Liver (tissue), 9 donors: Measurements from ENCODE around the gene SNX32. TPM values are rescaled to one million over a fixed set of nuclear protein-coding genes. Genes with fewer than 3 reads are reported as not detected.
A peak's percentile ranks its signal among the peaks of the same experiment; 100 is the strongest.

Source experiments
- DNase-seq: peaks from one replicate; pipeline ENCODE4 v3.0.0-alpha.2; 2017; ENCODE audit warnings: low spot score
- H3K27ac ChIP-seq, 2 donors: one replicate each; pipeline ENCODE4 v1.7.0; 2013; ENCODE audit warnings: inconsistent platforms in 2 of 2, low read length in 2 of 2, control low read depth in 1 of 2, low read depth in 1 of 2, mild to moderate bottlenecking in 1 of 2
- H3K27me3 ChIP-seq, 4 donors: one replicate each; pipeline versions ENCODE4 v1.6.1 to v1.7.0; 2013; ENCODE audit warnings: low read length in 3 of 4, inconsistent platforms in 1 of 4, mild to moderate bottlenecking in 1 of 4, moderate library complexity in 1 of 4; ENCODE audit not compliant: control insufficient read depth in 4 of 4, insufficient read depth in 4 of 4
- H3K36me3 ChIP-seq, 4 donors: one replicate each; pipeline versions ENCODE4 v1.6.1 to v1.7.0; 2013; ENCODE audit warnings: low read length in 3 of 4, mild to moderate bottlenecking in 3 of 4, low read depth in 1 of 4, moderate library complexity in 1 of 4; ENCODE audit not compliant: control insufficient read depth in 4 of 4, insufficient read depth in 3 of 4
- H3K4me1 ChIP-seq, 4 donors: one replicate each; pipeline versions ENCODE4 v1.6.1 to v1.7.0; 2013; ENCODE audit warnings: low read length in 3 of 4, mild to moderate bottlenecking in 3 of 4, moderate library complexity in 1 of 4; ENCODE audit not compliant: control insufficient read depth in 4 of 4, insufficient read depth in 4 of 4
- H3K4me3 ChIP-seq, 3 donors: one replicate each; pipeline versions ENCODE4 v1.6.1 to v1.7.0; 2013; ENCODE audit warnings: low read length in 3 of 3, control low read depth in 1 of 3, low read depth in 1 of 3, mild to moderate bottlenecking in 1 of 3
- H3K9ac ChIP-seq, 2 donors: one replicate each; pipeline ENCODE4 v1.7.0; 2013; ENCODE audit warnings: low read length in 2 of 2, mild to moderate bottlenecking in 2 of 2, moderate library complexity in 2 of 2, control low read depth in 1 of 2, low read depth in 1 of 2
- H3K9me3 ChIP-seq, 4 donors: one replicate each; pipeline versions ENCODE4 v1.6.1 to v1.7.0; 2013; ENCODE audit warnings: low read length in 3 of 4; ENCODE audit not compliant: control insufficient read depth in 4 of 4
- ATF3 ChIP-seq: IDR thresholded peaks from 2 replicates; pipeline ENCODE4 v1.6.1; 2016; ENCODE audit warnings: antibody characterized with exemption
- CTCF ChIP-seq: fragments of 150-350 bp; IDR thresholded peaks from 2 replicates; pipeline ENCODE4 v1.5.1; 2017; ENCODE audit warnings: improper control_type of control experiment, low read depth, low read length; ENCODE audit not compliant: missing input control
- EGR1 ChIP-seq, 2 donors: IDR thresholded peaks; 2 replicates each; pipeline ENCODE4 v1.6.1; 2016 to 2018; ENCODE audit warnings: antibody characterized with exemption in 2 of 2, low read depth in 2 of 2
- FOXA1 ChIP-seq: IDR thresholded peaks from 2 replicates; pipeline ENCODE4 v1.6.1; 2016; ENCODE audit warnings: antibody characterized with exemption
- FOXA2 ChIP-seq: IDR thresholded peaks from 2 replicates; pipeline ENCODE4 v1.6.1; 2016; ENCODE audit warnings: antibody characterized with exemption
- GABPA ChIP-seq, 2 donors: IDR thresholded peaks in 1 of 2; conservative IDR thresholded peaks in 1 of 2; 2 replicates each; pipeline ENCODE4 v1.6.1; 2016; ENCODE audit warnings: antibody characterized with exemption in 2 of 2, mild to moderate bottlenecking in 1 of 2, moderate library complexity in 1 of 2
- HNF4A ChIP-seq, 2 donors: conservative IDR thresholded peaks; 2 replicates each; pipeline ENCODE4 v1.6.1; 2016; ENCODE audit warnings: antibody characterized with exemption in 2 of 2, mild to moderate bottlenecking in 2 of 2
- HNF4G ChIP-seq: IDR thresholded peaks from 2 replicates; pipeline ENCODE4 v1.6.1; 2016; ENCODE audit warnings: antibody characterized with exemption
- JUND ChIP-seq, 2 donors: IDR thresholded peaks; 2 replicates each; pipeline ENCODE4 v1.6.1; 2016; ENCODE audit warnings: antibody characterized with exemption in 2 of 2
- MAX ChIP-seq: IDR thresholded peaks from 2 replicates; pipeline ENCODE4 v1.6.1; 2016; ENCODE audit warnings: antibody characterized with exemption
- NR2F2 ChIP-seq: IDR thresholded peaks from 2 replicates; pipeline ENCODE4 v1.6.1; 2016; ENCODE audit warnings: antibody characterized with exemption
- RAD21 ChIP-seq, 2 donors: IDR thresholded peaks; 2 replicates each; pipeline ENCODE4 v1.6.1; 2016; ENCODE audit warnings: antibody characterized with exemption in 2 of 2, mild to moderate bottlenecking in 2 of 2
- REST ChIP-seq: IDR thresholded peaks from 2 replicates; pipeline ENCODE4 v1.6.1; 2016; ENCODE audit warnings: antibody characterized with exemption, mild to moderate bottlenecking
- RXRA ChIP-seq, 2 donors: IDR thresholded peaks; 2 replicates each; pipeline ENCODE4 v1.6.1; 2017 to 2018; ENCODE audit warnings: antibody characterized with exemption in 2 of 2, mild to moderate bottlenecking in 1 of 2
- SP1 ChIP-seq: IDR thresholded peaks from 2 replicates; pipeline ENCODE4 v1.6.1; 2018; ENCODE audit warnings: antibody characterized with exemption, mild to moderate bottlenecking
- TAF1 ChIP-seq: conservative IDR thresholded peaks from 2 replicates; pipeline ENCODE4 v1.6.1; 2016; ENCODE audit warnings: antibody characterized with exemption, mild to moderate bottlenecking
- YY1 ChIP-seq: IDR thresholded peaks from 2 replicates; pipeline ENCODE4 v1.6.1; 2016; ENCODE audit warnings: antibody characterized with exemption, mild to moderate bottlenecking
- ZBTB33 ChIP-seq: IDR thresholded peaks from 2 replicates; pipeline ENCODE4 v1.6.1; 2016; ENCODE audit warnings: antibody characterized with exemption
- WGBS: extraction: QIAGEN DNeasy Blood & Tissue Kit; methylation state at CpG from one replicate; pipeline ENCODE4 v1.1.7; 2013; 5-methylcytosine and 5-hydroxymethylcytosine counted together
- polyA plus RNA-seq, 2 donors: library from polyadenylated mRNA; stranded (reverse) in 1 of 2; unstranded in 1 of 2; fragments of 200-250 nt in 1 of 2; fragments of >200 nt in 1 of 2; fragmentation: Nextera tagmentation in 1 of 2; extraction: Ambion mirVana in 1 of 2; gene quantifications; one replicate each; pipeline versions ENCODE4 v1.2.1 to v1.2.3, GENCODE V29; 2013 to 2015
- total RNA-seq, 2 donors: library from RNA; depleted of rRNA; stranded (reverse); fragments of >200 nt; gene quantifications; one replicate each; pipeline ENCODE4 v1.2.3, GENCODE V29; 2014
- donor health status: healthy.
- donor health status: healthy.
- donor health status: healthy.
- donor health status: healthy.
- donor health status: healthy.

SNX32 gene
- total and polyA plus RNA-seq, 4 donors: under 0.01 to 0.38 (median 0.06) TPM

GRCh38 chr11:65858681-65859087 lies 24.9 kb downstream of the SNX32 start:
- no peak for DNase-seq
- 1% methylated on average over 10 of the region's 10 CpGs for WGBS
- peaks cover 10 to 48% (median 32%) of the 10 kb centered on the region in 4 donors for H3K4me1 ChIP-seq
- peak overlapping the region; percentile 81 to 96 for H3K27ac ChIP-seq
- H3K4me3 ChIP-seq: peak overlapping the region; percentile 46 to 84 (median 59)
- no peak for TF ChIP-seq REST
- peak in 1 of 2 donors; percentile 9 for TF ChIP-seq JUND (IDR thresholded peaks at IDR 0.05)
- H3K36me3 ChIP-seq: peaks cover 11 to 32% (median 24%) of the 10 kb centered on the region in 4 donors
- H3K9me3 ChIP-seq: no peaks in the 10 kb centered on the region
- no peaks in the 10 kb centered on the region for H3K27me3 ChIP-seq
- H3K9ac ChIP-seq: peak overlapping the region; percentile 4 to 84

DNA sequence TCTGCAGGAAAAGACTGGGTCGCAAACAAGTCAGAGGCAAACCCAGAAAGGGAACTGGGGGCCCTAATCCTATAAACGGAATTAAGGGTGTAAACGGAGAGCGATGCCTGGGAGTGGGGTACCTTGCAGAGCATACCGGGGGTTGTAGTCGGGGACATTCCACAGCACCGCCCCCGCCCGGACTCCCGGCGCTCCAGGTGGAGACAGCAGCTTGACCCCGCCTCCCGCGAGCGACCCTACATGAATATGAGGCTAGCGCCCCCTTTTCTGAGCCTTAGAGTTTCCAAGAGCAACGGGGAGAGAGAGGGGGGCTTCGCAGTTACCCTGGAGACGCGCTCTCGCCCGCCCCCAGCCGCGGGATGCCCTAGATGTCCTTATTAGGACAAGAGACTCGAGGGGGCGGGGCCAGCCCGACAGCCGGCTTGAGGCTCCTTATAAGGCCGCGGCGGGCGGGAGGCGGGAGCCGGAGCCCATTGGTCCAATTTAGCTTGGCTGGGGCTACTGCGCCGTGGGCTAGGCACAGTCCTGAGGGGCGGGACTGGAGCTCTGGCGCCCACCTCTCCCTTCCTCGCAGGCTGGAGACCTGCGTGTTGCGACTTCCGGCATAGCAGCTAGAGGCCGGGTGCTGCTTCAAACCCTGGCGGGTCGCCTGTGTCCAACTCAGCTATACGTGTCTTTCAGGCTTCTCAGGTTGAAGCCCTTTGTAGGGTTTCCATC lies 25.5 kb downstream of the SNX32 start:
- Histone ChIP-seq H3K27me3 (no peaks in the 10 kb centered on the region), H3K4me3 (peak overlapping the region; percentile 12 to 84 (median 59)), H3K27ac (peak overlapping the region; percentile 81 to 96), H3K4me1 (peaks cover 10 to 48% (median 32%) of the 10 kb centered on the region in 4 donors), H3K9me3 (no peaks in the 10 kb centered on the region), H3K9ac (peak overlapping the region; percentile 9 to 92), H3K36me3 (peaks cover 11 to 32% (median 23%) of the 10 kb centered on the region in 4 donors)
- under 1% methylated on average over 46 of the region's 46 CpGs for WGBS
- peak; percentile 95 for DNase-seq
- TF ChIP-seq HNF4A (conservative IDR thresholded peaks at IDR 0.05): no peak
- no peak for TF ChIP-seq HNF4G
- TF ChIP-seq GABPA (IDR thresholded peaks at IDR 0.05 in 1 of 2, conservative IDR thresholded peaks at IDR 0.05 in 1 of 2): peak in 1 of 2 donors; percentile 19
- no peak for TF ChIP-seq FOXA2
- TF ChIP-seq REST: peak; percentile 82
- no peak for TF ChIP-seq RAD21 (IDR thresholded peaks at IDR 0.05)
- peak; percentile 63 for TF ChIP-seq SP1
- TF ChIP-seq EGR1 (IDR thresholded peaks at IDR 0.05; ENCODE audit: low read depth in 2 of 2): peak; percentile 74 to 75
- TF ChIP-seq ATF3: peak; percentile 1
- no peak for TF ChIP-seq ZBTB33
- no peak for TF ChIP-seq JUND (IDR thresholded peaks at IDR 0.05)
- no peak for TF ChIP-seq RXRA (IDR thresholded peaks at IDR 0.05)
- no peak for TF ChIP-seq CTCF
- no peak for TF ChIP-seq NR2F2
- TF ChIP-seq FOXA1: no peak
- peak; percentile 53 for TF ChIP-seq YY1
- peak; percentile 77 for TF ChIP-seq TAF1
- TF ChIP-seq MAX: peak; percentile 12
